ENCODE measurements around the gene MRPL10. TPM values are rescaled to one million over a fixed set of nuclear protein-coding genes. Genes with fewer than 3 reads are reported as not detected.

The MRPL10 gene
- total and polyA plus RNA-seq, 2 donors from 2014 or later: 38.3 to 52.2 TPM

Other genes starting within 250 kb of the MRPL10 start
- 220 TPM for gene KPNB1, start 181.6 kb downstream of the MRPL10 start, total RNA-seq
- 49.1 TPM for gene KPNB1, start 181.6 kb downstream of the MRPL10 start, polyA plus RNA-seq (ENCODE audit: insufficient read depth, low read depth, low replicate concordance)
- gene TBKBP1, start 137.4 kb downstream of the MRPL10 start, total RNA-seq: 10.1 TPM
- gene TBKBP1, start 137.4 kb downstream of the MRPL10 start, polyA plus RNA-seq (ENCODE audit: insufficient read depth, low read depth, low replicate concordance): 11.2 TPM
- 1.9 TPM for gene TBX21, start 98.3 kb downstream of the MRPL10 start, total RNA-seq
- 0.24 TPM for gene TBX21, start 98.3 kb downstream of the MRPL10 start, polyA plus RNA-seq (ENCODE audit: insufficient read depth, low read depth, low replicate concordance)
- gene OSBPL7, start 9.7 kb downstream of the MRPL10 start, total RNA-seq: 21.2 TPM
- gene OSBPL7, start 9.7 kb downstream of the MRPL10 start, polyA plus RNA-seq (ENCODE audit: insufficient read depth, low read depth, low replicate concordance): 5.3 TPM
- gene LRRC46, start 129 bp upstream of the MRPL10 start, total RNA-seq: 0.91 TPM
- gene LRRC46, start 129 bp upstream of the MRPL10 start, polyA plus RNA-seq (ENCODE audit: insufficient read depth, low read depth, low replicate concordance): 1.5 TPM
- gene SCRN2, start 9.7 kb upstream of the MRPL10 start, total RNA-seq: 40.3 TPM
- gene SCRN2, start 9.7 kb upstream of the MRPL10 start, polyA plus RNA-seq (ENCODE audit: insufficient read depth, low read depth, low replicate concordance): 172 TPM
- 2.0 TPM for gene SP6, start 19.6 kb upstream of the MRPL10 start, total RNA-seq
- gene SP6, start 19.6 kb upstream of the MRPL10 start, polyA plus RNA-seq (ENCODE audit: insufficient read depth, low read depth, low replicate concordance): 0.86 TPM
- 23.6 TPM for gene SP2, start 64.7 kb upstream of the MRPL10 start, total RNA-seq
- gene SP2, start 64.7 kb upstream of the MRPL10 start, polyA plus RNA-seq (ENCODE audit: insufficient read depth, low read depth, low replicate concordance): 9.0 TPM
- gene PNPO, start 110.0 kb upstream of the MRPL10 start, total RNA-seq: 45.1 TPM
- 55.8 TPM for gene PNPO, start 110.0 kb upstream of the MRPL10 start, polyA plus RNA-seq (ENCODE audit: insufficient read depth, low read depth, low replicate concordance)
- 105 TPM for gene PRR15L, start 126.3 kb upstream of the MRPL10 start, total RNA-seq
- 64.5 TPM for gene PRR15L, start 126.3 kb upstream of the MRPL10 start, polyA plus RNA-seq (ENCODE audit: insufficient read depth, low read depth, low replicate concordance)
- gene CDK5RAP3, start 139.6 kb upstream of the MRPL10 start, total RNA-seq: 208 TPM
- 140 TPM for gene CDK5RAP3, start 139.6 kb upstream of the MRPL10 start, polyA plus RNA-seq (ENCODE audit: insufficient read depth, low read depth, low replicate concordance)
- 24.9 TPM for gene COPZ2, start 206.3 kb upstream of the MRPL10 start, total RNA-seq
- gene COPZ2, start 206.3 kb upstream of the MRPL10 start, polyA plus RNA-seq (ENCODE audit: insufficient read depth, low read depth, low replicate concordance): 38.2 TPM
- gene NFE2L1, start 216.8 kb upstream of the MRPL10 start, total RNA-seq: 254 TPM
- 146 TPM for gene NFE2L1, start 216.8 kb upstream of the MRPL10 start, polyA plus RNA-seq (ENCODE audit: insufficient read depth, low read depth, low replicate concordance)